GM18951 (cell line): ENCODE data around the gene KIF6.

ENCODE experiments used
- POLR2A ChIP-seq: IDR thresholded peaks from 4 replicates; pipeline ENCODE4 v1.6.1; 2011; ENCODE audit warnings: mild to moderate bottlenecking; ENCODE audit not compliant: insufficient read length, insufficient read depth; ENCODE audit errors: extremely low read depth
- in situ Hi-C: fragments of 300-500 bp; cut with MboI; formaldehyde crosslinking; loops from one replicate; pipeline ENCODE4 v1.12.0; 2022; ENCODE audit warnings: low sequenced_read_pairs, mixed read lengths, inconsistent platforms; ENCODE audit not compliant: unreplicated experiment

KIF6 gene

DNA sequence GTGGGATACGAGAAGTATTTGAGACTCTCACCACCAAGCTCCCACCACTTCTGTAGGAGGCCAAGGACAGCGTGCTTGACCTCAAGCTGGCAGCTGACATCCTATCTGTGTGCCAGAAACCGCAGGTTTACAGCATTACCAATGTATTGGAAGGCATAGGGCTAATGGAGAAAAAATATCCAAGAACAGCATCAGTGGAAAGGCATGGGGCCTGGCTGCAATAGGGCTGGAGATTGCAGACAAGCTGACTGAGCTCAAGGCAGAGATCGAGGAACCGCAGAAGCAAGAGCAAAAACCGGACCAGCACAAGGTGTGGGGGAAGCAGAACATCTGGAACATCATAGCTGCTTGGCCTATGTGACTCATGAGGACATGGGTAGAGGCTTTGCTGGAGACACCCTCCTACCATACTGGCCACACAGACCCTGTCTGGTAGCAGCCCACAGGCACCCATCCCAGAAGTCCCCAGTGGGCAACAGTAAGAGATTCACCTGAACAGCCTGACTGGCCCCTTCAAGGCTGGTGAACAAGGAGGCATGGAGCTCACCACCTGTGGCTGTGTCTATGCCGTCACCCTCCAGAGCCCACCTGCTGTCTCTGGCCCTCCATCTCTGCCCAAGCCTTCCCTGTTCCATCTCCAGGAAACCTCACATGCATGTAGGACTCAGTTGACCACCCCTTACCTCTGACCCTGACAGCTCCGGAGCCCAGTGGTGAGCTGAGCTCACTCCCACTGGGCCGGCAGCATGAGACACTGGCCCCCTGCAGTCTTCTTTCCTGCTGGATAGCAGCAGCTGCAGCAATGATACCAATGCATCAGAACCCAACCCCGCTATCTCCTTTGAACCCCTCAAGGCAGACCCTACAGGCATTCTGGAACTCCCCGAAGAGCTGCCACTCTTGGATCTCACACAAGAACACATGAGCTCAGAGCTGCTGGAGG lies 171.1 kb downstream of the KIF6 start:
- in situ Hi-C loops: no loop called here
- no peak for TF ChIP-seq POLR2A

DNA sequence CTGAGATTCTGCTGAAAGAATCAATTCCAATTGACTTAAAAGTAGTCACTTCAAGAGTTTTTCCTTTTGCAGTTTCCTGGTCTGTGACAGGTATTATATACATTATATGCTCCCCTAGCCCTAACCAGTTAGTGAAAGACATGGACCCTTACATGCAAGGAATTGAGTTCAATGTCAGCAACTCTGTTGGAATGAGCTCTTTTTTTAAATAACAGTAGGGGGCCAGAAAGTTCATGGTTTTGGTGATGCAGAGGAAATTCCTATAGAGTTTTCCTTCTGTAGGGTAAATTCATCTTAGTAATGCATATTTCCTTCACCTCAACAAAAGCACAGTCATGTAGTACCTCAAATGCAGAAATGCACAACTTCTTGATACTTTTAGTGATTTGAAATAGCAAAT lies 172.2 kb downstream of the KIF6 start:
- in situ Hi-C loops: no loop called here
- TF ChIP-seq POLR2A: no peak

DNA sequence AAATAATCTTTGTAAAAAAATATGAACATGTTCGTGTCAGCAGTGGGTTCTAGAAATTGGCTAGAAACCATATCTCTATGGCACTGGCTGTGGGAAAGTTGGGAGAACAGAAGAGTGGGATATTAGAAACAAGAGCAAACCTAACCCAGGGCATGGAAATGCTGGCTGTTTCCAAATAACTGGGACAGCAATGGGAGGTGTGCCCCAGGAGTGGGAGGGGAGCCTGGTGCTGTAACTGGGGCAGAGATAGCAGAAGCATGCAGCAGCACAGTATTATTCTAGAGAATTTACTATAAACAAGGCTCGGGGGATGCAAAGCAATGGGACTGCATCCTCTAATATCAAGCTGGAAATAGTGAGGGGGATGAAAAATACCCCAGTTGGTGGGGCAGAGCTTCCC lies 175.0 kb downstream of the KIF6 start:
- TF ChIP-seq POLR2A: no peak

DNA sequence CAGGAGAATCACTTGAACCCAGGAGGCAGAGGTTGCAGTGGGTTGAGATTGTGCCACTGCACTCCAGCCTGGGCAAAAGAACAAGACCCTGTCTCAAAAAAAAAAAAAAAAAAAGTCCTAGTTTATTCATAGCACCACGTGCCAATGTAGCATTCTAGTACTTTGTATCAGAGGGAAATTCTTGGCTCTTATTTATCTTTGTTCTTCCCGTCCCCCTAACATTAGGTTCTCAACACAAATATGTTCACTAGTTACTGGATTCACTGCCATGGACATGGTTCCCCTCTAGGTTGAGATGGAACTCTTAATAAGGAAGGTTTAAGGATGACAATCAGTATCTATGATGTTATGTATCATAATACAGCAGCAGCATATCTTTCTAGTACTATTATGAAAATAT lies 178.5 kb downstream of the KIF6 start:
- in situ Hi-C loops: loop anchor here (10.0 kb wide), 1 partner anchor 138 kb away; no protein-coding TSS in a partner anchor
- TF ChIP-seq POLR2A: no peak

More for the DNA sequence above, 175.0 kb downstream of the KIF6 start:
- in situ Hi-C loops: no loop called here

DNA sequence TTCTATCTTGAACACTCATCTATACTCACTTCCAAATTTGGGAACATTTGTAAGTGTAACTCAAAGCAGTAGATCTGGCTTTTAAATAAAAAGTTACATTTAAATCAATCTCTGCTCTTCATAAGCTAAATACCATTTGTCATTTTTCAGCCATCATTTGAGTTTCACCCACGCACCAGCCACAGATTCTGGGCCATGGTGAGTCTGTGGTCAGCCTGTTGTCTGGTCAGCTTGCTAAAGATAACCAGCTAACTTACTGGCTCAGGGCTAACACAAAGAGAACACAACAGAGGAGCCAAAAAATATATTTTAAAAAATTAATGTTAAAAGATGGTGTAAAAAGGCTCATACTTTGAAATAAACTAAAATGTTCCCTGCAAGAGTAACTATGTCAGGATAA lies 181.3 kb downstream of the KIF6 start:
- in situ Hi-C loops: loop anchor here (10.0 kb wide), 1 partner anchor 141 kb away; no protein-coding TSS in a partner anchor
- TF ChIP-seq POLR2A: no peak

DNA sequence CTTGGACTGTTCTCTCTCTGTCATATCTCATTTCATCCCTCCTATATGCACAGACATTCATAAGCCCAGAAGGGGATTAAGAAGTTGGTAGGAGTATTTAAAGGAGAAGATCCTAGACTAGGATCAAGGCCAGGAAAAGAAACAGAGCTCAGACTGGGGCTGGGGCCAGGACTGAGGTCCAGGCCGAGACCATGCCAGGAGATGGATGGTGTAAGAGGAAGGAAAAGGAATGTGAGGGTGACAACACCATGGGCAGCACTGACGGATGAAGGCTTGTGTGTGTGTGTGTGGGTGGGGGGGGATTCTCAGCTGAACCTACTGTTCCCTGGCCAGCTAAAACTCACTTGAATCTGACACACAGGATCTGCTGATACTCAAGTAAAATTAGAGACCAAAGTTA lies 182.1 kb downstream of the KIF6 start:
- in situ Hi-C loops: loop anchor here (10.0 kb wide), 1 partner anchor 142 kb away; no protein-coding TSS in a partner anchor
- no peak for TF ChIP-seq POLR2A

DNA sequence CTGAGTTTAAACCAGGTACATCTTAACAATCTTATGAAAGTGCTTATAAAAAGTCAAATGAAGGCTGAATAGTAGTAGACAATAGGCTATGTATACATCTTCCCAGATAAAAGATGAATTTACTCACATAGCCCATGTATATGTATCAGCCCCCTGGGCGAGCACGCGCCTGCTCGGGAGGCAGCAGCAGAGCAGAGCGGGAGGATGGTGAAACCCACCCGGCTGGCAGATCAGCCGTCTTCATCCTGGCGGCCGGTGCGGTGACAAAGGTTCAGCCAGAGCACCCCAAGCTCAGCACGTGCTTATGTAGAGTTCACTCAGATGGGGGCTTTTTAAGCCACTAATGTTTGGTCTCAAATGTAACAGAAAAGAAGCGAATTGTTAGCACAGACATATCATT lies 184.8 kb downstream of the KIF6 start:
- in situ Hi-C loops: loop anchor here (10.0 kb wide), 1 partner anchor 144 kb away; no protein-coding TSS in a partner anchor
- TF ChIP-seq POLR2A: no peak

DNA sequence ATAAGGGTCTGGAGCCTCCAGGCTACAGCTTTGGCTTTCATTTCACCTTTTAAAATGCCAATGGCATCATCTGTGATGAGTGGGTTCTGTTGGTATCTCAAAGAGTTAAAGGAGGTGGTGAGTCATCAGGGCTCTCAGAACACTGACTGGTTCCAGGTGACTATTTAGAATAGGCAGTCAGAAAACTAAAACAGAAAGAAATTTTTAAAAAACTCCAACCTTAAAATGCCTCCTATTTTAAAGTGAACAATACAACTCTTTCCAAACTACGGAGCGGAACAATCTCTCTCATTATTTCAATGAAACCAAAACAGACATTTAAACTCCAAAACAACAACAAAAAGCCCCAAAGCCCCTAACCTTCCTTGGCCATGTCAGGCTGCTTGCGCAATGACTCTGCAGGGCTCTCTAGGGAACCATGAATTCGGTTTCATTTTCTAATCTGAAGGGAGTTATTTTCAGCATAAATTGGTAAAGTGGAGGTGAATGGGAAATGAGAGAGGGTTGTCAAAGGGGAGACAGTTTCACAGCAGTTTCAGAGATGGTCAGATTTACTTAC lies 194.9 kb downstream of the KIF6 start:
- in situ Hi-C loops: no loop called here

DNA sequence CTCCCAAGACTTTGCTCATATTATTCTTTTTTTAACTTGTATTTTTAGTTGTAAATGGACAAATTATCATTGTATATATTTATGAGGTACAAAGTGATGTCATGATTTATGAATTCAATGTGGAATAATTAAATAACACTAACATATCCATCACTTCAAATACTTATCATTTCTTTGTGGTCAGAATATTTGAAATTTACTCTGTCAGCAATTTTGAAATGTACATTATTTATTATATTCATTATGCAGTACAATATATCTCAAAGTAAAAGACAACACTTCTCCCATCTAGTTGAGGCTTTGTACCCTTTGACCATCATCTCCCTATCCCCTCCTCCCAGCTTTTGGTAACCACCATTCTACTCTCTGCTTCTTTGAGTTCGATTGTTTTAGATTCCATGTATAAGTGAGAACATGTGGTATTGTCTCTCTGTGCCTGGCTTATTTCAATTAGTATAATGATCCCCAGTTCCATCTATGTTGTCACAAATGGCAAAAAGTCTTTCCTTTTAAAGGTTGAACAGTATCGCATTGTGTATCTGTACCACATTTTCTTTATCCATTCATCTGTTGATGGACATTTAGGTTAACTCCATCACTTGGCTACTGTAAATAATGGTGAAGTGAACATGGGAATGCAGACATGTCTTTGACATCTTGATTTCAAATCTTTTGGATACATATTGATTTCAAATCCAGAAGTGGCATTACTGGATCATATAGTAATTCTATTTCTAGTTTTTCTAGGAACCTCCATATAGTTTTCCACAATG lies 197.2 kb downstream of the KIF6 start:
- TF ChIP-seq POLR2A: no peak
- in situ Hi-C loops: no loop called here

More for the DNA sequence above, 194.9 kb downstream of the KIF6 start:
- TF ChIP-seq POLR2A: no peak

DNA sequence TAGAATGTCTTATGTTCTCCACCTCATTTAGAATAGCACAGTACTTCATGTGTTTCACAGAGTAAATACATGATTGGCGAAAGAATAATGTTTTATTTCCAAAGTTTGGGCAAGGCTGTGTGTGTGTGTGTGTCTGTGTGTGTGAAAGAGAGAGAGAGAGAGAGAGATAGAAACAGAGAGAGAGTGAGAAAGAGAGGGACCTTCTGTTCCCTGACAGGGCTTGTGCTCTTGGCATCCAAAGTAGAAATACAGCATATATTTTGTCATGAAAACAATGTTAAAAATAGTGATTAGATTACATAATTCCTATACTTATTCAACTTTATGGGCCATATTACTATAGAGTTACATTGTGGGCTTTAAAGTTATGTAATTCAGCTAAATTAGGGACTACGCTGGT lies 201.2 kb downstream of the KIF6 start:
- no peak for TF ChIP-seq POLR2A
- in situ Hi-C loops: no loop called here

DNA sequence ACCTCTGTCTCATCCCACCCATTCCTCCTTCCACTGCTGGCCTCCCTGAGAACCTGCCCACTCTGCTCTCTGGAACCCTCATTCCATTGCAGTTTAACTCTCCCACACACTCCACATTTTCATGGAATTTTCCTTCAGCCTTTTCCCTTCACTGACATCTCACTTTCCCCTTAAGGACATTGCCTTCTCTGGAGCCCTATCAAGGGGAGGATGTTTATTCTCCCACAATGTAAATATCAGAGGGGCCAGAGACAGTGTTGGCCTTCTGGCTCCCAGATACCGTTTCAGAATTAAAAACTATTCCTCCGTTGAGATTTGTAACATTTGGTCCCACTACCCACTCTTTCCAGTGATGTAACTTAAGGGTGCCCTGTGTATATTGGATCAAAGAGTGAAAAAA lies 203.2 kb downstream of the KIF6 start:
- TF ChIP-seq POLR2A: no peak
- in situ Hi-C loops: no loop called here

DNA sequence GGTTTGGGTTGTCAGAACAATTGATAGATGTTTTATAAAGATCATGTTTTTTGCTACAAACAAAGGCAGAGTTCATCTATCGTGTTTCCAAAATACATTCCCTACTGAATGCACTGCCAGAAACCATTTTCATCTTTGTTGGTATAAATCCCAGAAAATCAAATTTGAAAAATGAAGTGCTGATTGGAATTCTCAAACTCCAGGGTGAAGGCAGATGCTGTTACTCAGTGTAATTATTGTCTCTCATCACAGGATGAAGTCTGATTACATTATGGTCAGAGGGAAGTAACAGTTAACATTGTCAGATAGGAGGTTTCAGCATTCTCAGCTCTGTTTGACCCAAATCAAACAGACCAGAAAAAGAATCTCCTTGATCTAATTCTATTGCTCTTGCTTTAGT lies 204.3 kb downstream of the KIF6 start:
- no peak for TF ChIP-seq POLR2A
- in situ Hi-C loops: no loop called here

DNA sequence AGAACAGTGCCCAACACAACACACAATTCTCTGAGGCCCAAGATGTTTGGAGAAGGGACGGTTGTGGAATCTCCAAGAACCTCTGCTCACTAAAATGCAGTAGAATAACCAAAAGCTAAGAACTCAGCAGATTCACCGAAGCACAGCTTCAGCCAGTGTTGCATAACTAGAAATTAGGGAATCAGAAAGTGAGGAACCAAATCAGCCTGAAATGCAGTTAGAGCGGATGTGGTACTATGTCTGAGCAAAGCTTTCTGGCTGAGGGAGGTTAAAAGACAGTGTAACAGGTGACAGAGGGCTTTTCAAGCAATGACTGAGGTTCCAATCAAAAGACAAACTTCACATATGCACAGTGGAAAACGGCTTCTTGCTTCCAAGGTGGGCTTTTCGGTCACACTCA lies 204.8 kb downstream of the KIF6 start:
- no peak for TF ChIP-seq POLR2A
- in situ Hi-C loops: no loop called here

DNA sequence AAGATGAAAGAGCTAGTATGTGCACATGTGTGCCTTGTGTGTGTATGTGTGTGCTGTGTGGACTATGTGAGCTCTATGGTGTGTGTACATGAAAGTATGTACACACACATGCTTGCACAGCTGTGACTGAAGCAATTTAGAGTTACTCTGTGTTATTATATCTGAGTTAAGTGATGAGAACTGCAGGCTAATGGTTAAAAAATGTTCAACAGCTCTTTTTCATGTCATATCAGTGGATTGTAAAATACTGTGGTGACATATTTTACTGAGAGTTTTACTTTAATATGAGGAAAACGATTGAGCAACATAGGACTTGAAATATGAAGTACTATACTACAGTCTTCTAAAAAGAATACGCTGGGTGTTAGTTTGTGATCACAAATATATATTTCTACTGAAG lies 207.0 kb downstream of the KIF6 start:
- in situ Hi-C loops: no loop called here

DNA sequence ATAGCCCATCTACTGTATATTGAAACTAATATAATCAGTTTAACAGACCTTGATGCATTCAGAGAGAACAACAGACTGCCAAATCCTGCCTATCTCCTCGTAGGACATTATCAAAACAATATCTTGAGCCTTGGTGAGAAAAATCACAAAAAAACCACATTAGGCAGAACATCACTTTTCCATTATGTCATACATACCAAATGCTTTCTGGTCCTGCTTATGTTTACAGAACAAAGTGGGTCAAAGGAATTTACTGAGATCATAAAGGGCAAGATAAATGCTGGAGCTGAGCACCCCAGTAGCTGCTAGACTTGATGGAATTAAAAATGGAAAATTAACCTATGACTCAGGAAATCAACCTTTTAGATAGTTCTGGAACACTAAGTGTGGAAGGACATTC lies 207.5 kb downstream of the KIF6 start:
- in situ Hi-C loops: no loop called here
- TF ChIP-seq POLR2A: no peak

More for the DNA sequence above, 207.0 kb downstream of the KIF6 start:
- TF ChIP-seq POLR2A: no peak
